ENCODE data around the gene BICRAL.

Gene BICRAL

GRCh38 chr6:42745083-42745639 is 36.7 kb upstream of the BICRAL start:
- H3K4me3 ChIP-seq: peak overlapping the region; percentile 79
- no peaks in the 10 kb centered on the region for H3K9me3 ChIP-seq (ENCODE audit: low read depth, low read length)
- no peak for DNase-seq (ENCODE audit: low read depth, low spot score)
- no peak overlapping the region; the same call in 1 of the 2 replicates for H3K27ac ChIP-seq
- H3K36me3 ChIP-seq (ENCODE audit: insufficient read depth, low read length): no peaks in the 10 kb centered on the region
- TF ChIP-seq FOXP2 (optimal IDR thresholded peaks at IDR 0.05; ENCODE audit: control extremely low read depth, extremely low read length, insufficient read depth): no peak
- peak overlapping the region; percentile 87 for H3K9ac ChIP-seq (ENCODE audit: insufficient read length)

GRCh38 chr6:42745640-42746462 is 36.0 kb upstream of the BICRAL start, which contains the start of gene TBCC:
TBCC (minus strand) TSS chr6:42746103; CDS start chr6:42746073, 30 bp downstream.
- TF ChIP-seq EZH2 (IDR thresholded peaks at IDR 0.05): no peak
- TF ChIP-seq POLR2AphosphoS5 (IDR thresholded peaks at IDR 0.05; ENCODE audit: borderline replicate concordance, low read depth, low read length): peak; percentile 100
- peak; percentile 20 for TF ChIP-seq FOXP2 (optimal IDR thresholded peaks at IDR 0.05; ENCODE audit: control extremely low read depth, extremely low read length, insufficient read depth)

GRCh38 chr6:42746463-42747391 is 35.1 kb upstream of the BICRAL start:
- H3K9ac ChIP-seq (ENCODE audit: insufficient read length): peak overlapping the region; percentile 76
- DNase-seq (ENCODE audit: low read depth, low spot score): no peak
- peak; percentile 84 for TF ChIP-seq POLR2AphosphoS5 (IDR thresholded peaks at IDR 0.05; ENCODE audit: borderline replicate concordance, low read depth, low read length)
- TF ChIP-seq EZH2 (IDR thresholded peaks at IDR 0.05): no peak
- no peaks in the 10 kb centered on the region for H3K36me3 ChIP-seq (ENCODE audit: insufficient read depth, low read length)
- H3K4me3 ChIP-seq: peak overlapping the region; percentile 79
- H3K9me3 ChIP-seq (ENCODE audit: low read depth, low read length): no peaks in the 10 kb centered on the region
- peak overlapping the region; percentile 87 for H3K27ac ChIP-seq

More at GRCh38 chr6:42745640-42746462, 36.0 kb upstream of the BICRAL start, which contains the start of gene TBCC:
- peak within 1 kb of the TSS; percentile 79 for H3K4me3 ChIP-seq
- DNase-seq (ENCODE audit: low read depth, low spot score): peak; percentile 93
- H3K36me3 ChIP-seq (ENCODE audit: insufficient read depth, low read length): no peaks in the 10 kb centered on the region
- no peaks in the 10 kb centered on the region for H3K9me3 ChIP-seq (ENCODE audit: low read depth, low read length)
- peak within 1 kb of the TSS; percentile 87 for H3K9ac ChIP-seq (ENCODE audit: insufficient read length)
- H3K27ac ChIP-seq: peak within 1 kb of the TSS; percentile 87

- no peak overlapping the region for H3K27ac ChIP-seq
Observed at GRCh38 chr6:42748203-42748898, 33.5 kb upstream of the BICRAL start.

GRCh38 chr6:42751055-42751454 is 30.8 kb upstream of the BICRAL start:
- no peak for TF ChIP-seq EZH2 (IDR thresholded peaks at IDR 0.05)
- TF ChIP-seq FOXP2 (optimal IDR thresholded peaks at IDR 0.05; ENCODE audit: control extremely low read depth, extremely low read length, insufficient read depth): no peak
- no peak for TF ChIP-seq POLR2AphosphoS5 (IDR thresholded peaks at IDR 0.05; ENCODE audit: borderline replicate concordance, low read depth, low read length)
- Histone ChIP-seq H3K4me3 (no peak overlapping the region), H3K36me3 (ENCODE audit: insufficient read depth, low read length) (no peaks in the 10 kb centered on the region), H3K9ac (ENCODE audit: insufficient read length) (no peak overlapping the region), H3K9me3 (ENCODE audit: low read depth, low read length) (no peaks in the 10 kb centered on the region), H3K27ac (no peak overlapping the region)
- no peak for DNase-seq (ENCODE audit: low read depth, low spot score)

More at GRCh38 chr6:42748203-42748898, 33.5 kb upstream of the BICRAL start:
- DNase-seq (ENCODE audit: low read depth, low spot score): no peak
- no peak overlapping the region for H3K4me3 ChIP-seq
- no peak for TF ChIP-seq FOXP2 (optimal IDR thresholded peaks at IDR 0.05; ENCODE audit: control extremely low read depth, extremely low read length, insufficient read depth)
- TF ChIP-seq EZH2 (IDR thresholded peaks at IDR 0.05): no peak
- TF ChIP-seq POLR2AphosphoS5 (IDR thresholded peaks at IDR 0.05; ENCODE audit: borderline replicate concordance, low read depth, low read length): no peak
- no peaks in the 10 kb centered on the region for H3K36me3 ChIP-seq (ENCODE audit: insufficient read depth, low read length)
- H3K9ac ChIP-seq (ENCODE audit: insufficient read length): no peak overlapping the region
- H3K9me3 ChIP-seq (ENCODE audit: low read depth, low read length): no peaks in the 10 kb centered on the region

GRCh38 chr6:42754759-42755158 is 27.1 kb upstream of the BICRAL start:
- Histone ChIP-seq H3K27ac (no peak overlapping the region), H3K36me3 (ENCODE audit: insufficient read depth, low read length) (no peaks in the 10 kb centered on the region), H3K9me3 (ENCODE audit: low read depth, low read length) (no peaks in the 10 kb centered on the region), H3K4me3 (no peak overlapping the region), H3K9ac (ENCODE audit: insufficient read length) (no peak overlapping the region)
- no peak for DNase-seq (ENCODE audit: low read depth, low spot score)
- TF ChIP-seq POLR2AphosphoS5 (IDR thresholded peaks at IDR 0.05; ENCODE audit: borderline replicate concordance, low read depth, low read length): no peak
- TF ChIP-seq FOXP2 (optimal IDR thresholded peaks at IDR 0.05; ENCODE audit: control extremely low read depth, extremely low read length, insufficient read depth): no peak
- TF ChIP-seq EZH2 (IDR thresholded peaks at IDR 0.05): no peak

- TF ChIP-seq EZH2 (IDR thresholded peaks at IDR 0.05) (no peak), POLR2AphosphoS5 (IDR thresholded peaks at IDR 0.05; ENCODE audit: borderline replicate concordance, low read depth, low read length) (no peak), FOXP2 (optimal IDR thresholded peaks at IDR 0.05; ENCODE audit: control extremely low read depth, extremely low read length, insufficient read depth) (no peak)
- Histone ChIP-seq H3K9me3 (ENCODE audit: low read depth, low read length) (no peaks in the 10 kb centered on the region), H3K36me3 (ENCODE audit: insufficient read depth, low read length) (no peaks in the 10 kb centered on the region), H3K27ac (no peak overlapping the region), H3K9ac (ENCODE audit: insufficient read length) (no peak overlapping the region), H3K4me3 (no peak overlapping the region)
- DNase-seq (ENCODE audit: low read depth, low spot score): no peak
Observed at GRCh38 chr6:42756722-42757121, 25.1 kb upstream of the BICRAL start.

Measured in SK-N-MC (cell line).